Heart right ventricle (tissue), 16 donors: Measurements from ENCODE around the gene DUSP3. TPM values are rescaled to one million over a fixed set of nuclear protein-coding genes. Genes with fewer than 3 reads are reported as not detected.
A peak's percentile ranks its signal among the peaks of the same experiment; 100 is the strongest.

ENCODE experiments used
- ATAC-seq, 8 donors: fragments of 200-7000 bp; cut with Tn5 transposase; one replicate each; pipeline ENCODE4 v1.9.1; 2020; ENCODE audit warnings: mild to moderate bottlenecking in 8 of 8, moderate library complexity in 8 of 8, moderate number of reproducible peaks in 1 of 8
- DNase-seq, 2 donors: peaks; one replicate each; pipeline ENCODE4 v3.0.0-alpha.2; 2020
- H3K27ac ChIP-seq, 10 donors: fragments of 200-600 bp; sonication (generic) in 2 of 10; one replicate each; pipeline versions ENCODE4 v1.5.0 to v1.8.0; 2020 to 2022; ENCODE audit warnings: mild to moderate bottlenecking in 3 of 10
- H3K27me3 ChIP-seq, 7 donors: fragments of 200-600 bp; one replicate each; pipeline ENCODE4 v1.8.0; 2021 to 2022; ENCODE audit warnings: mild to moderate bottlenecking in 2 of 7
- H3K36me3 ChIP-seq, 9 donors: fragments of 200-600 bp; sonication (generic) in 1 of 9; one replicate each; pipeline versions ENCODE4 v1.5.0 to v1.8.0; 2020 to 2022; ENCODE audit warnings: mild to moderate bottlenecking in 2 of 9
- H3K4me1 ChIP-seq, 9 donors: fragments of 200-600 bp; sonication (generic) in 1 of 9; one replicate each; pipeline versions ENCODE4 v1.5.0 to v1.8.0; 2020 to 2022; ENCODE audit warnings: mild to moderate bottlenecking in 4 of 9
- H3K4me3 ChIP-seq, 10 donors: fragments of 200-600 bp; sonication (generic) in 2 of 10; one replicate each; pipeline versions ENCODE4 v1.5.0 to v1.8.0; 2020 to 2022; ENCODE audit warnings: mild to moderate bottlenecking in 7 of 10, moderate library complexity in 2 of 10
- H3K9me3 ChIP-seq, 11 donors: fragments of 200-600 bp in 10 of 11; sonication (generic) in 2 of 11; one replicate each; pipeline versions ENCODE4 v1.5.0 to v1.8.0; 2013 to 2022; ENCODE audit warnings: mild to moderate bottlenecking in 2 of 11, control low read depth in 1 of 11, moderate library complexity in 1 of 11
- WGBS, 2 donors: extraction: QIAGEN DNeasy Blood & Tissue Kit; methylation state at CpG; one replicate each; pipeline ENCODE4 v1.1.7; 2013; ENCODE audit warnings: inconsistent platforms in 1 of 2; 5-methylcytosine and 5-hydroxymethylcytosine counted together
- intact Hi-C, 10 donors: fragments of 100-400 bp; cut with DNase I; formaldehyde crosslinking; loops; one replicate each; pipeline versions ENCODE4 v1.11.1 to v1.14.2; 2022
- polyA plus RNA-seq, 2 donors: library from polyadenylated mRNA; stranded (reverse); fragments of 200-250 nt; gene quantifications; one replicate each; pipeline ENCODE4 v1.2.3, GENCODE V29; 2013
- total RNA-seq, 10 donors: library from RNA; stranded (reverse); fragmentation: NEBNext Ultra II Directional in 3 of 10; extraction: Animal tissue kit (Norgen Biotek cat#: 25700) in 3 of 10; gene quantifications; one replicate each; pipeline versions ENCODE4 v1.2.1 to v1.2.4, GENCODE V29; 2021 to 2023
- TF ChIP-seq, protein P1 (sequence below), 9 donors: fragments of 200-600 bp; sonication (generic) in 2 of 9; IDR thresholded peaks; one replicate each; pipeline versions ENCODE4 v1.5.0 to v1.8.0; 2021 to 2022; ENCODE audit warnings: antibody characterized with exemption in 9 of 9, mild to moderate bottlenecking in 5 of 9, moderate library complexity in 1 of 9
- donor health status: Arrhythmogenic right ventricular cardiomyopathy.
- donor health status: ischemic (EF 13 %, LVEDD 7.1; RV severe dilation, severe dysfunction).
- donor health status: healthy with polysubstance abuse.
- donor health status: DM: no; HTN: yes; CAD: no.
- donor health status: DM: no; HTN: no; CAD: no.
- donor health status: ischemic (EF 25% LVEDD 6.9; RV normal size, moderate dysfunction).
- donor health status: ischemic (EF 25% LVEDD 5.7; RV mildly dilated, moderate dysfunction).
- donor health status: healthy.
- donor health status: DM: yes; HTN: yes; CAD: no.
- donor health status: Ischemic cardiomyopathy.
- donor health status: ischemic (EF 35%, LVEDD 5.7; RV mildly dilated, moderate dysfunction).
- donor health status: nonischemic (EF 11% LVEDD 7.7; RV severe dilation, severe dysfunction).
- donor health status: DM: yes; HTN: yes; CAD: no.
- donor health status: PGD.
- donor health status: ischemic (EF 29% LVEDD 5.4; RV normal size, mild dysfunction).
- donor health status: nonischemic (EF 23%, LVEDD 6.1; RV moderate dilation, normal function).

DUSP3 gene
- total and polyA plus RNA-seq, 12 donors: 119 to 371 (median 297) TPM

DNA sequence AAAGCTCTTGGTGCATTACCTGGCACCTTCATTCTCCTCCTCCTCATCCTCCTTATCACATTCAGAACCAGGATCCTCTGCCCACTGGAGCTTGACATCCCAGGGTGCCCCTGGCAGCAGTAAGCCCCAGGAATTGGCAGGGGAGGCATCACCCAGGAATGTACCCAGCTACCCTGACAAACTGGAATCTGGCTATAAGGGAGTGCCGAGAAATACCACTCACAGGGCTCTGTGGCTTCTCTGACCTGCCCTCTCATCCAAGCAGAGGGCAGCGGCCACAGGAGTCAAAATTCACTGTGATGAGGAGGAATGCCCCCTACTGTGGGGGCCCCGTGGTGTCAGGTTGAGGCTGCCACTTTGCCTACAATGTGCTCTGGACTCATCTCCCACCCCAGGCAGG lies 34.6 kb upstream of the DUSP3 start:
- Histone ChIP-seq H3K4me3 (no peak overlapping the region), H3K27me3 (no peaks in the 10 kb centered on the region), H3K36me3 (peaks cover 0 to 99% (median 42%) of the 10 kb centered on the region in 9 donors), H3K27ac (no peak overlapping the region), H3K4me1 (peaks cover 0 to 15% (median 0%) of the 10 kb centered on the region in 9 donors), H3K9me3 (no peaks in the 10 kb centered on the region)
- 89 to 91% methylated on average over 3 of the region's 3 CpGs for WGBS, 2 donors
- ATAC-seq: no peak
- TF ChIP-seq, protein P1, sequence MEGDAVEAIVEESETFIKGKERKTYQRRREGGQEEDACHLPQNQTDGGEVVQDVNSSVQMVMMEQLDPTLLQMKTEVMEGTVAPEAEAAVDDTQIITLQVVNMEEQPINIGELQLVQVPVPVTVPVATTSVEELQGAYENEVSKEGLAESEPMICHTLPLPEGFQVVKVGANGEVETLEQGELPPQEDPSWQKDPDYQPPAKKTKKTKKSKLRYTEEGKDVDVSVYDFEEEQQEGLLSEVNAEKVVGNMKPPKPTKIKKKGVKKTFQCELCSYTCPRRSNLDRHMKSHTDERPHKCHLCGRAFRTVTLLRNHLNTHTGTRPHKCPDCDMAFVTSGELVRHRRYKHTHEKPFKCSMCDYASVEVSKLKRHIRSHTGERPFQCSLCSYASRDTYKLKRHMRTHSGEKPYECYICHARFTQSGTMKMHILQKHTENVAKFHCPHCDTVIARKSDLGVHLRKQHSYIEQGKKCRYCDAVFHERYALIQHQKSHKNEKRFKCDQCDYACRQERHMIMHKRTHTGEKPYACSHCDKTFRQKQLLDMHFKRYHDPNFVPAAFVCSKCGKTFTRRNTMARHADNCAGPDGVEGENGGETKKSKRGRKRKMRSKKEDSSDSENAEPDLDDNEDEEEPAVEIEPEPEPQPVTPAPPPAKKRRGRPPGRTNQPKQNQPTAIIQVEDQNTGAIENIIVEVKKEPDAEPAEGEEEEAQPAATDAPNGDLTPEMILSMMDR (IDR thresholded peaks at IDR 0.05): no peak
- DNase-seq: no peak
- intact Hi-C loops: no loop called here

DNA sequence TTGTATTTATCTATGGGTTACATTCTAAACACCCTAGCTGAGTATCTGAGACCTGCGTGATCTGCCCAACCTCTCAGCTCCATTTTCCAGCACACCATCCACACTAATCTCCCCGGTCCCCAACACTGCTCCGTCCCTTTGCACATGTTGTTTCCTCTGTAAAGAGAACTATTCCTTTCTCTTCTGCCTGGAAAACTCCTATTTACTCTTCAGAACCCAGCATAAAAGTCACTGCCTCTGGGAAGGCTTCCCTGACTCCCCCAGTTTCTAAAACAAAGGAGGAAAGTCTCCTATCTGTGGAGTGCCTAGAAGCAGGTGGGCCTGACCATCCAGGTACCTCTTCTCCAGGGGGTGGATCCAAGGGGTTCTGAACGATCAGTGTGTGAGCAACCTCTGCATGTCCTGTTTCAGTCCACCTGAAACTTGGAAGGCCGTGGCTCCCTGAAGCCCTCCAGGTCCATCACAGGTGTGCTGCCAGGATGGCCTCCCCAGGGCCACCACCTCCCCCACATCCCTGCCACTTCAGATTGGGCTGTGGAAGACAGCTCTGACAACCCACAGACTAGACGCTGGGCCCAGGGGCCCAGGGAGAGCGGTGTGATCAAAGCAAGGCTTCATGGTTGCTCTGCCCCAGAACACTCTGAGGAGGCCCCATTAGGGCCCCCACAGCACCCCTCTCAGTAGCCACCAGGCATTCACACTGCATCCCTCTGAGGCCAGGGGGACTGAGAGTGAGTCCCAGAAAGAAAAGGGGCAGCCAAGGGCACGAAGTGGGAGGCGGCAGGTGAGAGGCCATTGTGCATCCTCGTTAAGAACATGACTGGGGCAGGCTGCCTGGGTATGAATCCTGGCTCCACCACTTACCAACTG lies 33.9 kb upstream of the DUSP3 start:
- no peak for DNase-seq
- intact Hi-C loops: no loop called here
- H3K4me3 ChIP-seq: no peak overlapping the region
- WGBS, 2 donors: 94 to 96% methylated on average over 10 of the region's 10 CpGs
- H3K9me3 ChIP-seq: no peaks in the 10 kb centered on the region
- H3K4me1 ChIP-seq: peaks cover 0 to 15% (median 0%) of the 10 kb centered on the region in 9 donors
- TF ChIP-seq, protein P1 (IDR thresholded peaks at IDR 0.05): no peak
- H3K36me3 ChIP-seq: peaks cover 0 to 100% (median 50%) of the 10 kb centered on the region in 9 donors
- H3K27ac ChIP-seq: no peak overlapping the region
- H3K27me3 ChIP-seq: no peaks in the 10 kb centered on the region
- peak in 1 of 8 donors; percentile 19 for ATAC-seq

GRCh38 chr17:43810823-43811222 lies 32.0 kb upstream of the DUSP3 start:
- 86 to 92% methylated on average over 5 of the region's 5 CpGs for WGBS, 2 donors
- DNase-seq: no peak
- TF ChIP-seq, protein P1 (IDR thresholded peaks at IDR 0.05): no peak
- H3K4me3 ChIP-seq: no peak overlapping the region
- peaks cover 0 to 100% (median 50%) of the 10 kb centered on the region in 9 donors for H3K36me3 ChIP-seq
- ATAC-seq: no peak
- no peak overlapping the region for H3K27ac ChIP-seq
- H3K9me3 ChIP-seq: no peaks in the 10 kb centered on the region
- H3K4me1 ChIP-seq: peaks cover 0 to 15% (median 0%) of the 10 kb centered on the region in 9 donors
- intact Hi-C loops: no loop called here
- H3K27me3 ChIP-seq: no peaks in the 10 kb centered on the region

- TF ChIP-seq, protein P1 (IDR thresholded peaks at IDR 0.05): no peak
- no peak overlapping the region for H3K4me3 ChIP-seq
- peaks cover 0 to 14% (median 0%) of the 10 kb centered on the region in 9 donors for H3K4me1 ChIP-seq
- no peaks in the 10 kb centered on the region for H3K27me3 ChIP-seq
- ATAC-seq (no peak), DNase-seq (no peak)
- no peaks in the 10 kb centered on the region for H3K9me3 ChIP-seq
- H3K27ac ChIP-seq: no peak overlapping the region
- 91 to 94% methylated on average over 4 of the region's 4 CpGs for WGBS, 2 donors
- H3K36me3 ChIP-seq: peaks cover 0 to 99% (median 44%) of the 10 kb centered on the region in 9 donors
- intact Hi-C loops: no loop called here
Observed at GRCh38 chr17:43810226-43810715, 31.5 kb upstream of the DUSP3 start.
